Activated T-cell treated with anti-CD3 and anti-CD28 coated beads for 48 hours (primary cell): ENCODE data around the gene NRF1.

Experiments used
- DNase-seq: peaks from one replicate; pipeline ENCODE4 v3.0.0-alpha.2; 2020; ENCODE audit warnings: low read depth

Gene NRF1

GRCh38 chr7:129684777-129685176 lies 73.3 kb downstream of the NRF1 start:
- no peak for DNase-seq

- no peak for DNase-seq
Observed at GRCh38 chr7:129686063-129686462, 74.5 kb downstream of the NRF1 start.

- DNase-seq = no peak
Observed at GRCh38 chr7:129688503-129689222, 77.1 kb downstream of the NRF1 start.

GRCh38 chr7:129689995-129690581 lies 78.6 kb downstream of the NRF1 start:
- DNase-seq = no peak

GRCh38 chr7:129690701-129691100 lies 79.2 kb downstream of the NRF1 start:
- no peak for DNase-seq

- no peak for DNase-seq
Observed at GRCh38 chr7:129698516-129699418, 87.2 kb downstream of the NRF1 start.

- no peak for DNase-seq
Observed at GRCh38 chr7:129702316-129702715, 90.8 kb downstream of the NRF1 start.

GRCh38 chr7:129702761-129703338 lies 91.3 kb downstream of the NRF1 start:
- DNase-seq = no peak

- no peak for DNase-seq
Observed at GRCh38 chr7:129703751-129704150, 92.2 kb downstream of the NRF1 start.

GRCh38 chr7:129707910-129708499 lies 96.5 kb downstream of the NRF1 start:
- DNase-seq = no peak

- DNase-seq = no peak
Observed at GRCh38 chr7:129713544-129713943, 102.0 kb downstream of the NRF1 start.

- DNase-seq = no peak
Observed at GRCh38 chr7:129714514-129715063, 103.1 kb downstream of the NRF1 start.

GRCh38 chr7:129719980-129720732 lies 108.6 kb downstream of the NRF1 start:
- DNase-seq = no peak

GRCh38 chr7:129721068-129721467 lies 109.5 kb downstream of the NRF1 start:
- DNase-seq = no peak

- DNase-seq = no peak
Observed at GRCh38 chr7:129723679-129724078, 112.2 kb downstream of the NRF1 start.

- DNase-seq = no peak
Observed at GRCh38 chr7:129724796-129725195, 113.3 kb downstream of the NRF1 start.

GRCh38 chr7:129728875-129729467 lies 117.5 kb downstream of the NRF1 start:
- DNase-seq = no peak

GRCh38 chr7:129729511-129729910 lies 118.0 kb downstream of the NRF1 start:
- no peak for DNase-seq

GRCh38 chr7:129730159-129730558 lies 118.6 kb downstream of the NRF1 start:
- DNase-seq = no peak

GRCh38 chr7:129734400-129734799 lies 122.9 kb downstream of the NRF1 start:
- no peak for DNase-seq

GRCh38 chr7:129739427-129739826 lies 127.9 kb downstream of the NRF1 start:
- no peak for DNase-seq
